ENCODE data around the gene PRR19. TPM values are rescaled to one million over a fixed set of nuclear protein-coding genes. Genes with fewer than 3 reads are reported as not detected.

Gene PRR19
- total RNA-seq, 2 donors from 2014 or later, result 1.4 to 2.7 TPM

GRCh38 chr19:42275517-42275916, 26.4 kb upstream of the PRR19 start:
- Mint-ChIP-seq H3K27ac (no peak overlapping the region), H3K9me3 (no peaks in the 10 kb centered on the region), H3K36me3 (ENCODE audit: low read depth) (peaks cover 23% of the 10 kb centered on the region), H3K4me3 (no peak overlapping the region), H3K4me1 (peaks cover 20% of the 10 kb centered on the region), H3K27me3 (ENCODE audit: insufficient read depth) (no peaks in the 10 kb centered on the region)
- Histone ChIP-seq H3K27ac (ENCODE audit: low read depth, low read length) (no peak overlapping the region), H3K4me3 (ENCODE audit: low read length) (no peak overlapping the region), H3K27me3 (ENCODE audit: control insufficient read depth, insufficient read depth, low read length, poor library complexity, severe bottlenecking) (no peaks in the 10 kb centered on the region), H3K9me3 (ENCODE audit: control insufficient read depth, low read length) (no peaks in the 10 kb centered on the region), H3K36me3 (ENCODE audit: control insufficient read depth, insufficient read depth, low read length) (peaks cover 16% of the 10 kb centered on the region), H3K9ac (ENCODE audit: extremely low read depth, low read length, poor library complexity, severe bottlenecking) (no peak overlapping the region), H3K4me1 (ENCODE audit: control insufficient read depth, insufficient read depth, low read length) (peaks cover 7% of the 10 kb centered on the region)
- no peak for DNase-seq
- WGBS, 2 experiments (ENCODE audit: insufficient coverage in 1 of 2, insufficient read length in 1 of 2), result 91% methylated on average over 2 of the region's 3 CpGs; no CpG with 5 or more reads in 1 of the 2 experiments
- no peak for TF ChIP-seq CTCF (conservative IDR thresholded peaks at IDR 0.05)

- no peak for DNase-seq
- Mint-ChIP-seq H3K4me1 (peaks cover 15% of the 10 kb centered on the region), H3K9me3 (no peaks in the 10 kb centered on the region), H3K27me3 (ENCODE audit: insufficient read depth) (no peaks in the 10 kb centered on the region), H3K27ac (peak overlapping the region; percentile 1), H3K36me3 (ENCODE audit: low read depth) (peaks cover 23% of the 10 kb centered on the region), H3K4me3 (no peak overlapping the region)
- no peak overlapping the region for H3K4me3 ChIP-seq (ENCODE audit: low read length)
- no peak overlapping the region for H3K9ac ChIP-seq (ENCODE audit: extremely low read depth, low read length, poor library complexity, severe bottlenecking)
- no peaks in the 10 kb centered on the region for H3K27me3 ChIP-seq (ENCODE audit: control insufficient read depth, insufficient read depth, low read length, poor library complexity, severe bottlenecking)
- H3K36me3 ChIP-seq (ENCODE audit: control insufficient read depth, insufficient read depth, low read length), result peaks cover 16% of the 10 kb centered on the region
- WGBS, 2 experiments (ENCODE audit: insufficient coverage in 1 of 2, insufficient read length in 1 of 2), result 94% methylated on average over 3 of the region's 3 CpGs
- no peak for TF ChIP-seq CTCF (conservative IDR thresholded peaks at IDR 0.05)
- no peak overlapping the region for H3K27ac ChIP-seq (ENCODE audit: low read depth, low read length)
- peaks cover 5% of the 10 kb centered on the region for H3K4me1 ChIP-seq (ENCODE audit: control insufficient read depth, insufficient read depth, low read length)
- no peaks in the 10 kb centered on the region for H3K9me3 ChIP-seq (ENCODE audit: control insufficient read depth, low read length)
Observed at GRCh38 chr19:42276284-42276683, 25.6 kb upstream of the PRR19 start.

GRCh38 chr19:42276821-42277220, 25.1 kb upstream of the PRR19 start:
- no peak for TF ChIP-seq CTCF (conservative IDR thresholded peaks at IDR 0.05)
- Mint-ChIP-seq H3K4me3 (no peak overlapping the region), H3K4me1 (peaks cover 17% of the 10 kb centered on the region), H3K9me3 (no peaks in the 10 kb centered on the region), H3K27me3 (ENCODE audit: insufficient read depth) (no peaks in the 10 kb centered on the region), H3K36me3 (ENCODE audit: low read depth) (peaks cover 19% of the 10 kb centered on the region), H3K27ac (no peak overlapping the region)
- DNase-seq, result no peak
- peaks cover 16% of the 10 kb centered on the region for H3K36me3 ChIP-seq (ENCODE audit: control insufficient read depth, insufficient read depth, low read length)
- WGBS, 2 experiments (ENCODE audit: insufficient coverage in 1 of 2, insufficient read length in 1 of 2), result 94 to 97% methylated on average over 2 to 4 of the region's 4 CpGs
- no peaks in the 10 kb centered on the region for H3K9me3 ChIP-seq (ENCODE audit: control insufficient read depth, low read length)
- H3K4me3 ChIP-seq (ENCODE audit: low read length), result no peak overlapping the region
- no peaks in the 10 kb centered on the region for H3K27me3 ChIP-seq (ENCODE audit: control insufficient read depth, insufficient read depth, low read length, poor library complexity, severe bottlenecking)
- H3K4me1 ChIP-seq (ENCODE audit: control insufficient read depth, insufficient read depth, low read length), result peaks cover 7% of the 10 kb centered on the region
- H3K9ac ChIP-seq (ENCODE audit: extremely low read depth, low read length, poor library complexity, severe bottlenecking), result no peak overlapping the region
- H3K27ac ChIP-seq (ENCODE audit: low read depth, low read length), result no peak overlapping the region

Measured in endodermal cell (in vitro differentiated cells).